Fibroblast of skin of abdomen (primary cell): ENCODE data around the gene SLC34A1. TPM values are rescaled to one million over a fixed set of nuclear protein-coding genes. Genes with fewer than 3 reads are reported as not detected.
"Not testable (repeated sequence)": the region's sequence is repeated elsewhere in the genome, so short reads cannot be mapped to it uniquely, and the experiment has no call there.

ENCODE experiments used
- DNase-seq: peaks from one replicate; pipeline ENCODE4 v3.0.0-alpha.2; 2013
- polyA plus RNA-seq, 2 experiments: library from polyadenylated mRNA; unstranded; fragments of 120-200 nt; gene quantifications; one replicate each; pipeline ENCODE4 v1.2.1, GENCODE V29; 2013; ENCODE audit not compliant: insufficient read length in 2 of 2

The SLC34A1 gene, protein sequence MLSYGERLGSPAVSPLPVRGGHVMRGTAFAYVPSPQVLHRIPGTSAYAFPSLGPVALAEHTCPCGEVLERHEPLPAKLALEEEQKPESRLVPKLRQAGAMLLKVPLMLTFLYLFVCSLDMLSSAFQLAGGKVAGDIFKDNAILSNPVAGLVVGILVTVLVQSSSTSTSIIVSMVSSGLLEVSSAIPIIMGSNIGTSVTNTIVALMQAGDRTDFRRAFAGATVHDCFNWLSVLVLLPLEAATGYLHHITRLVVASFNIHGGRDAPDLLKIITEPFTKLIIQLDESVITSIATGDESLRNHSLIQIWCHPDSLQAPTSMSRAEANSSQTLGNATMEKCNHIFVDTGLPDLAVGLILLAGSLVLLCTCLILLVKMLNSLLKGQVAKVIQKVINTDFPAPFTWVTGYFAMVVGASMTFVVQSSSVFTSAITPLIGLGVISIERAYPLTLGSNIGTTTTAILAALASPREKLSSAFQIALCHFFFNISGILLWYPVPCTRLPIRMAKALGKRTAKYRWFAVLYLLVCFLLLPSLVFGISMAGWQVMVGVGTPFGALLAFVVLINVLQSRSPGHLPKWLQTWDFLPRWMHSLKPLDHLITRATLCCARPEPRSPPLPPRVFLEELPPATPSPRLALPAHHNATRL
- polyA plus RNA-seq (2013, experiment 1 of 2; ENCODE audit: insufficient read length): not detected
- polyA plus RNA-seq (2013, experiment 2 of 2; ENCODE audit: insufficient read length): not detected

DNA sequence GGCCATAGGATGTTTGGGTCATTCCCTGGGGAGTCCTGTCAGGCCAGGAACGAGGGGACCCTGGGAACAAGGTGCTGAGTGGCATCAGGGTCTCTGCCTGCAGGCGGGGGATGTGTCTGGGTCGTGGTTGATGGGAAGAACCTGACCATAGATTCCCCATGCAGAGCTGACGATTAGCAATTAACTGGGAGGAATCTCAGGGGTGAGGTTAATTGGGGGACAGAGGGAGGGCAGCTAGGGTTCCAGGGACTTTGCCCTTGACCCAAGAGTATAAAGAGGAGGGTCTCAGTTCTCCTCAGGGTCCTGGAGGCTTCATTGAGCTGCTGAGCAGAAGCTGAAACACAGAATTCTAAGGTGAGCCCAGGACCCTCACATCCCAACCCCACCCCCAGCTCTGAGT, at the start of gene SLC34A1:
TSS of gene SLC34A1 (plus strand) at position 301 of the 400 bp plus-strand sequence. CDS start 1,308 bp downstream, outside the sequence.
- DNase-seq: no peak

DNA sequence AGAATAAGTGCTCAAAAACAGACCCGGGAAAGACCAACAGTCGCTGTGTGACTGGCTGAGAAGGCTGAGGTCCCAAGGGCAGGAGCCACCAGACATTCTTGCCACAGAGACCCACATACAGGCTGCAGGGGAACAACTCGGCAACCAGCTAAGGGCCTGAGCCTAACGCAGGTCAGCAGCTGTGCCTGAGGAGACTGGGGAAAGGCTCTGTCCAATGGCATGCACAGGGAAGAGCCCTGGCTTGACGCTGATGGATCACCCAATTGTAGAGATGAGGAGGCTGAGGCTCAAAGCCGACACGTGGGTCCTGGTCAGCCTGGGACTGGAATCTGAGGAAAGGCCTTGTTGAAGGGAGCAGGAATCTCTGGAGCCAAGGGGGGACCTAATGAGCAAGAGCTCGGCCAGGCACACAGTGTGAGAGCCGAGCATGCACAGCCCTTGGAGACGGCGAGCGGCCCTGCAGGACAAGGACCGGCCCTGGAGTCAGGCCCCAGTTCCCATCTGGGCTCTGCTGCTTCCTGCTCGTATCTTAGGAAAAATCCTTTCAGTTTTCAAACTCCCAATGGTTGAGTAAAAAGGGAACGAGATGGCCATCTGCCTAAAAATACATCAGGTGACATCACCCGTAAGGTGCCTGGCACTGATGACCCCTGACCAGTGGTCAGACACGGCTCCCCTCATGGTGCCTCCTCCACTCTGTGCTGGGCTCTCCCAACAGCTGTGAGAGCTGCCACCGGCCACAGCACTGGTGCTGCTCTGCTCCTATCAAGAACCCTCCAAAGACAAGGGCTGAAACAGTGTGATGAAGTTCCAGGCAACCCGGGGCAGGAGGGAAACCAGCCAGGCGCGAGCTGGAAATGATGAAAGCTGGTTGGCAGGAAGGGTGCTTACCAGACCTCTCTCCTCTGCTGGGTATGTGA, 49.2 kb upstream of the SLC34A1 start:
- DNase-seq: no peak

DNA sequence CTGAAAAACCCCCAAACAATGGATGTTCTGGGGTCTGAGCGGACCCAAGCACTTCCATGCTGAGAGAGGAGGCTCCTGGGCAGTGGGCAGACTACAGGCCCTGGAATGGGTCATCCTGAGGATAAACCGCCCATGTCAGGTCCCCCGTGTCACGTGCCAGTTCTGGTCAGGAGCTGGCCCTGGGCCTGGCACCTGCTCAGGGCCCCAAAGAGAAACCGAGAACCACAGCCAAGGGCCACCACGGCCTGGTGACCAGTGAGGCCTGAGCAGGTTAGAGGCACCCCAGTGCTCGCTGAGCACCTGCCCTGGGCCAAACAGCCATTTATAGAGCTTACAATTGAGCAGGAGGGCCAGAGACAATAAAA, 48.6 kb upstream of the SLC34A1 start:
- DNase-seq: no peak

DNA sequence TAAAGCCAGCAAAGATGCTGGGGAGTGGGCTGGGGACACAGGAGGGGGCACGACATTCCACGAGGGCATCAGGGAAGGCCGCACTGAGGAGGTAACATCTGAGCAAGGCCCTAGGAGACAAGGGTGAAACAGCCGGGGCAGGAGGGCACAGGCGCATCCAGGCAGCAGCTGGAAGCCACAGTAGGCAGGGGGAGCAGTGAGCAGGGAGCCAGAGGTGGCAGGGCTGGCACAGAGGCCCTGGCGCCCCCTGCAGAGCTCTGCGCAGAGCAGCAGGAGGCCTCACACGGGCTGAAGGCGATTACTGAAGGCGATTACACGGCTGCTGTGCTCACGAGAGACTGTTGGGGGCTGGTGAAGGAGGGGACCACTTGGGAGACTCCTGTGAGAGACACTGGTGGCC, 48.1 kb upstream of the SLC34A1 start:
- no peak for DNase-seq

DNA sequence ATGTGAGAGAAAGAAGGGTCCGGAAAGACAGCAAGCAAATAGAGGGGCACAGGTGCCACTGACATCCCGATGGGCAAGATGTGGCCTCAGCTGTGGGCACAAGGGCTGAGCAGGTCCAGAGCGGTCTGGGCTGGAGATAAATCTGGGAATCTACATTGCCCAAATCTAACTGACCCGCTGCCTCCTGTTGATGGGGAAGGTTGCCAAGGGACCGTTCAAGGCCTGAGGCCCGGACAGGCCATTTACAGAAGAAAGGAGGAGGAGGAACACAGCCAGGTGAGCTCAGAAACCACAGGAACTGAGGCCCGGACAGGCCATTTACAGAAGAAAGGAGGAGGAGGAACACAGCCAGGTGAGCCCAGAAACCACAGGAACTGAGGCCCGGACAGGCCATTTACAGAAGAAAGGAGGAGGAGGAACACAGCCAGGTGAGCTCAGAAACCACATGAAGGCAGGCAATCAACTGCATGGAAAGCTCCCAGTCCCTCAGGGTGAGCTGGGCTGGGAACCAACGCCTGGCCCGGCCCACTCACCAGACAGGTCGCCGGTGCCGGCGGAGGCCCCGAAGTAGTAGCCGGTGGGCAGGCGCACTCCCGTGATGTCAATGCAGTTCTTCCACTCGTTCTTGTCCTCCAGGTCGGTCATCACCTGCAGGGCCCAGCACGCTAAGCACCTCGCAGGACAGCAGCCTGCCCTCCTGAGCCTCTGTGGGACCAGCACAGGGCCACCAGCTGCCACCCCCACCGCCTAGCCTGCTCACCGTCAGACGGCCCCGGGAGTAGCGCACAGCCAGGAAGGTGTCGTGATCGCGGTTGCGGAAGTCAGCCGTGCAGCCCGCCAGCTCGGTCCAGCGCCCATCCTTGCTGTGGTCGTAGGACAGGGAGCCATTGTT, 47.4 kb upstream of the SLC34A1 start:
- no peak for DNase-seq

DNA sequence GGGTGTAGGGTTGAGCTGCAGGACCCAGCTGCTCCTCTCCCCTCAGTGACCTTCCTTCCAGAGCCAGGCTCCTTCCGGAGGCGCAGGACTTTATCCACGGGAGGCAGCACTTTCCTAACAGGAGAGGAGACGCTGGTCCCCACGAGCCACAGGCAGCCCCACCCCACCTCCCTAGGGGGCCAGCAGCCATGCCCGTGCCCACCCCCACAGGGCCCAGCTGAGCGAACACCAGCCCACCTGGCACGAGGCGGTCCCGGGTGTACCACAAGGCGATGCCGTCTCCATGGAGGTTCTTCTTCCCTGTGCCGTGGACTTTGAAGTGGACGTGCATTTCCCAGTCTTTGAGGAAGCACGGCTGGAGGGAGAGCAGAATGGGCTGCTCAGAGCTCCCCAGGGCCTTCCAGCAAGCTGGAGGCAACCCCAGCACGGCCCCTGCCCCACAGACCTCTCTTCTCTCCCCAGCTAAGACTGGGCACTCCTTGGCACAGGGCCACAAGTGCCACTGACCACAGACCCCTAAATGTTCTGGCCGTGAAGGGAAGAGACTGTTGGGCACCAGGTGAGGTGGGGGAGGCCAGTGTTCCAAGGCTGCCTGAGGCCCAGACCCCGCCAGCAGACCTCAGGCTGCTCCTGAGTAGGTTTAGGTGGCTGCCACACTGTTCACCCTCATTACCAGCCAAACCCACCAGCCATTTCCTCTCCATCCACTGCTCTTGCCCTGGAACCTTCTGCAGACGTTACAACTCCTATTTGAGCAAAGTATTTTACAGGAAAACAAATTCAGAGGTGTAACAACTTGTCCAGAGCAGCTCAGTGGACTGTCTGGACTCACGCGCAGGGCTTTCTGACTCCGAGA, 45.8 kb upstream of the SLC34A1 start:
- DNase-seq: no peak

DNA sequence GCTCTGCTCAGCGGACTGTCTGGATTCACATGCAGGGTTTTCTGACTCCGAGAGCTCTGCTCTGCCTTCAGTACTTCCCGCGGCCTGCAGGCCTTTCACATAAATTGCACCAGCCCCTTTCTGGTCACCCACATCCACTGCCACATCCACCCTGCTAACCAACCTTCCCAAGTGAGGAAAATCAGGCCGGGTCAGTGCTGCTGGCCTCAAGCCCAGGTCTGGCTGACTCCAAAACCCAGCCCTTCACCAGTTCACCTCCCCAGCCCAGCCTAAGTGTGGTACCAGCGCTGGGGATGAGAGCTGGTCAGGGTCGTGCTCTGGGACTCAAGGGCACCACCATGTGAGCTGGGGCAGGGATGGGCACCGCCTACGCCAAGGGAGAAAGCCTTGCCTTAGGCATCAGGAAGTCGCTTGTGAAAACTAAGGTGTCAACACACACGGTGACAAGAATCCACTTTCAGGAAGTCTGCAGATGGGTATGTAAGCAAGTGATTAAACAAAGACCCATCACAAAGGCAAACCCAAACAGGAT, 45.1 kb upstream of the SLC34A1 start:
- DNase-seq: no peak

DNA sequence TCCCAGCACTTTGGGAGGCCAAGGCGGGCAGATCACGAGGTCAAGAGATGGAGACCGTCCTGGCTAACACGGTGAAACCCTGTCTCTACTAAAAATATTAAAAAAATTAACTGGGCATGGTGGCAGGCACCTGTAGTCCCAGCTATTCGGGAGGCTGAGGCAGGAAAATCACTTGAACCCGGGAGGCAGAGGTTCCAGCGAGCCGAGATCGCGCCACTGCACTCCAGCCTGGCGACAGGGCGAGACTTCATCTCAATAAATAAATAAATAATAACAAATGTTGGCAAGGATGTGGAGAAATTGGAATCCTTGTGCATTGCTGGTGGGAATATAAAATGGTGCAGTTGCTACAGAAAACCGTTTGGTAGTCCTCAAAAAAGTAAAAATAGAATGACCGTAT, 41.2 kb upstream of the SLC34A1 start:
- DNase-seq: not testable (repeated sequence)

DNA sequence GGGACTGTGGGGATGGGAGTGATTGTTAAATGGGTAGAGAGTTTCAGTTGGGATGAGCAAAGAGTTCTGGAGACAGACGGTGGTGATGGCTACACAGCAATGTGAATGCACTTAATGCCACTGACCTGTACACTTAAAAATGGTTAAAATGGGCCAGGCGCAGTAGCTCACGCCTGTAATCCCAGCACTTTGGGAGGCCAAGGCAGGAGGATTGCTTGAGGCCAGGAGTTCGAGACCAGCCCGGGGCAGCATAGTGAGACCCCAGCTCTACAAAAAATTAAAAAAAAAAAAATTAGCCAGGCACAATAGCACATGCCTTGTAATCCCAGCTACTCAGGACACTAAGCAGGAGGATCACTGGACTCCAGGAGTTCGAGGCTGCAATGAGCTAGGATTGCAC, 40.5 kb upstream of the SLC34A1 start:
- DNase-seq: no peak

DNA sequence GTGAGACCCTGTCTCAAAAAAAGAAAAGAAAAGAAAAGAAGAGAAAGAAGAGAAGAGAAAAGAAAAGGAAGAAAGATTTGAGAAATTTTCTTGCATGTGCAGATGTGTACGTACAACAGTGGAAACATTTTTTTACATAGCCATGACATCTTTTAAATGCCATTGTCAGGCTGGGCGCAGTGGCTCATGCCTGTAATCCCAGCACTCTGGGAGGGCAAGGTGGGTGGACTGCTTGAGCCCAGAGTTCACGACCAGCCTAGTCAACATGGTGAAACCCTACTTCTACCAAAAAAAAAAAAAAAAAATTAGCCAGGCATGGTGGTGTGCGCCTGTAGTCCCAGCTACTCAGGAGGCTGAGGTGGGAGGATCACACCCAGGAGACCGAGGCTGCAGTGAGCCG, 39.3 kb upstream of the SLC34A1 start:
- no peak for DNase-seq

DNA sequence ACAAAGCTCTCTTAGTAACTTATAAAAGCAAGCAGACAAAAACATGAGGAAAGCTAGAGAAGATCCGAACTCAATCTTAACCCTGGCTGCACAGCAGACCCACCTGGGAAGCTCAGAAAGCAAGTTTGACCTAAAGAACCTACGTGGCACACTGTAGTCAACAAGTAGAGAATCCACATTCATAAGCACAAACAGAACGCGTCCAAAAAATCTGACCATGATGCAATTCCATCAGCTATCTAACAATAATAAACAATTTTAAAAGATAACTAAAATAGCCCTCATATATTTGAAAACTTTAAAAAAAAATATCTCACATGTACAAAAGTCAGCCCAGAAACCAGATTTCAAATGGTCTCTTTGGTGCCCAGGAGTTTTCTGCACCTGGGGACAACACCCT, 37.4 kb upstream of the SLC34A1 start:
- no peak for DNase-seq

DNA sequence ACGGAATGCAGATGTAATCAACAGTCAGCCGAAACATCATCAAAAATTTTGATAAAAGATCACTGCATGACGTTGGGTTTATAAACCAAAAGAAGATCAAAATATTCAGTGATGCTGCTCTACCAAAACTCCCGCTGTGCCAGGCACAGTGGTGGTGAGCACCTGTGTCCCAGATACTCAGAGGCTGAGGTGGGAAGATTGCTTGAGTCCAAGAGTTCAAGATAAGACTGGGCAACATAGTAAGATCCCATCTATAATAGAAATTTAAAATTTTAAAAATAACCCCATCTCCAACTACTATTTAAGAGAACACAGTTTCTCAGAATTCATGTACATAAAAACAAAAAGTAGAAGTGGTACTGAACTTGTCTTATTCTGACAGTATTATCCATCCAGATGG, 36.5 kb upstream of the SLC34A1 start:
- no peak for DNase-seq

DNA sequence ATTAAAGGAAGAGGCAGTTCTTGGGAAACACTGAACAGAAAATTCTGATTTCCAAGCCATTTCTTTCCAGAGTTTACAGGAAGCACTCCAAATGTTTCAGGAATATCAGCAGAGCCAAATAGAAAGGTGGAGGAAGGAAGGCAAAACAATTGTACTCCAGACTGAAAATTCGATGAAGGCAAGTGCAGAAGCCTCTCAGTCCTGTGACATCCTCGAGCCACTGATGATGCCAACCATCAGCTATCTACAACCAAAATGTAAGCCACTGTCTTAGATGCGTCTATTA, 34.9 kb upstream of the SLC34A1 start:
- DNase-seq: no peak

DNA sequence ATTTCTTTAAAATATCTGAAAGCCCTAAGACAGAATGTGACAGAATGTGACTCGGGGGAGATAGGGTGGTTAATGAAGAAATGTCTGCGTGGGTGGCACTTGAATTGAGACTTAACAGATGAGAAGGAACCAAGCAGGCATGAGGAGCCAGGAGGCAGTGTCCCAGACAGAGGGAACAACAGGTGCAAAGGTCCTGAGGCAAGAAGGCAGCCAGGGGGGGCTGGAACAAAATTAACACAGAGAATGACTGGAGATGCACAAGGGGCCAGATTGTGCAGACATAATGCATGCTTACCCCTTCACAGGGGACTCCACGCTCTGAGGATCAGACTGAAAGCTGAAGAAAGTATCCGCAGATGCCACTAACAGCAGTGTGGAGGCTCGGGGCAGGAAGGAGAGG, 34.5 kb upstream of the SLC34A1 start:
- DNase-seq: no peak

DNA sequence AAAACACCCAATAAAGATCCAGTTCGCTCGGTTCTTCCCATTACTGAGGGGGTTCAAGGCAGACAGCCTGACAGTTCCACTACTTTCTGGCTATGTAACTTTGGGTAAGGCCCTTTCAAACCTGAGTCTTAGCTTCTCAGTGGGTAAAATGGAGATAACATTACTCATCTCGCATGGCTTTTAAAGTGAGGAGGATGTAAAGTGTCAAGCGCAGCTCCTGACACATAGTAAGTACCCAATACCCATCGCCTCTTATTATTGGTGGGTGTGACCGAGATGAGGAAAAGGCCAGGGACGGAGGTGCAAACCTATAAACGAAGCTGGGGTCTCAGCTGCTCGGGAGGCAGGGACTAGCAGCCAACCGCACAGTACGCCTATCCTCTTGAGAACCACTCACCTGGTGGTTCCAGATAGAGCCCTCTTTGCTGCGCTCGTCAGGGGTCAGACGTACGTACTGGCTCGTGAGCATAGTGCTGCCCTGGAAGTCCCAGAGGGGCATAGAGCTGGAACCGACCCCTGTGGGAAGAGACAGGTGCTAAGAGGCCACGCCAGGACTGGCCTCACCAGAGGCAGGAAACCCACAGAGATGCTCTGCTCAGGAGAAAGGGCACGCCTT, 33.4 kb upstream of the SLC34A1 start:
- DNase-seq: no peak

DNA sequence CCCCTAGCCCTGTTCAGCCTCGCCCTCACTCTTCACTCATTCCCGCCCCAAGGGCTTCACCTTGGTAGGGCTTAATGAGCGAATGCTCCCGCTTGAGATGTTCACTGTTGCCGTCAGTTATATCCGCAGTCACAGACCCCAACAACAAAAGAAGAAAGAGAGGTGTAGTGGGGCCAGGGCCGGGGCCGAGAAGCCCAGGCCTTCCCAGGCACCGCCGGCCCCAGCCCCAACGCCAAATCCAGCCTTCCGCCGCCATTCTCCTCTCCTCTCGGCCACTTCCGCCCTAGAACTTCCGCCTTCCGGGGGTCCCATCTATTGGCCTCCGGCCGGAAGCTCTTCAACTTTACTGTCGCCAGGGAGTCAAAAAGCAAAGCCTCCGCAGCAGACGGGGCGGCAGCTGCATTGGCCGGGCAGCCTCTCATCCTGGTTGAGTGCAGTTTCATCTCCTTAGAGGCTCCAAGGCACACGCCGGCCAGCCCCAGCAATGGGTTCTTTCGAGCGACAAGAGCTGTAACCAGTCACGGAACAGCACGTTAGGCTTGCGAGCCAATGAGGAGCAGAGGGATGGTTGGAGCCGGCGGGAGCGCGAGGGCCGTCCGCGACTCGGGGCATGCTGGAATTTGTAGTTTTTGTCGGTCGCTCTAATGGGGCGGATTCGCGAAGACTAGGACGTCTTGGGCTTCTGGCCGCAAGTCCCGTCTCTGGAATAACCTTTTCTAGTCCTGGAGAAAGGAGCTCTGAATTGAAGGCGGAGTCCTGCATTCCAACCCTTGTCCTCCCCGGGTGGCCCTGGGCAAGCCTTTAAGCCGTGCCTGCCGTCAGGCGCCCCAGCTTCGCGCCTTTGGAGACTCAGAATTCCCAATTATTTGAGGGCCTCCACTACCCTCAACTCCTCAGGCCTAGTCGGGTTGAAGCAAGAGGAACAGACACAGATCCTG, 32.6 kb upstream of the SLC34A1 start, which contains the start of gene LMAN2:
TSS of gene LMAN2 (minus strand) at position 277 of the 938 bp plus-strand sequence. CDS start at position 256, 21 bp downstream.
- peak; percentile 97 for DNase-seq

DNA sequence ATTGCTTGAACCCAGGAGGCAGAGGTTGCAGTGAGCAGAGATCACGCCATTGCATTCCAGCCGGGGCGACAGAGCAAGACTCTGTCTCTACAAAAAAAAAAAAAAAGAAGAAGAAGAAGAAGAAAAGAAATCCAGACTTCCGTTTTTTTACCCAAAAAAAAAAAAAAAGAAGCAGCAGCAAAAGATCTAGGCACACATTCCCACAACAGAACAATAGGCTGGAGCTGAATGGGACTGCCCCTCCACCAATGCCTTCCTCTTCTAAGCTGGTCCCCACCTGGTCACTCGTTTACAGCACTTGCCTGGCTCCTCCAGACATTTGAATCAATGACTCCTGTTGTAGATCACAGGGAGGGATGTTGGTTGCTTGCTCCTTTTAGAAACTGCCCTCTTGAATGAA, 31.1 kb upstream of the SLC34A1 start:
- DNase-seq: no peak

DNA sequence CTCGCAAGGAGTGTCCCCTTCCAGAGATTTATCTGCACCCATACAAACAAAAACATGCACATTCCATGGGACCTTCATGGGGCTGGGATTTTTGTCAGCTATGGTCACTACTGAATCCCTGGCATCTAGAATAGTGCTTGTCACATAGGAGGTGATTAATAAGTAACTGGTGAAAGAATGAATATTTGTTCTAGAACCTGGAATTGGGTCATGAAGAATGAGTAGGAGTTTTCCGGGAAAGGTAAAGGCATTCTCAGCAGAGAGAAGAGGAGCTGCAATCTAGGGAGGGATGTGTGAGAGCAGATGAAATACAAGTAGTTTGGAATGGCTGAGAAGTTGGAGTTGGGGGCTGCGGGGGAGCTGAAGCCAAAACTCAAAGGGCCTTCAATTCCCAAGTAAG, 30.0 kb upstream of the SLC34A1 start:
- DNase-seq: no peak

DNA sequence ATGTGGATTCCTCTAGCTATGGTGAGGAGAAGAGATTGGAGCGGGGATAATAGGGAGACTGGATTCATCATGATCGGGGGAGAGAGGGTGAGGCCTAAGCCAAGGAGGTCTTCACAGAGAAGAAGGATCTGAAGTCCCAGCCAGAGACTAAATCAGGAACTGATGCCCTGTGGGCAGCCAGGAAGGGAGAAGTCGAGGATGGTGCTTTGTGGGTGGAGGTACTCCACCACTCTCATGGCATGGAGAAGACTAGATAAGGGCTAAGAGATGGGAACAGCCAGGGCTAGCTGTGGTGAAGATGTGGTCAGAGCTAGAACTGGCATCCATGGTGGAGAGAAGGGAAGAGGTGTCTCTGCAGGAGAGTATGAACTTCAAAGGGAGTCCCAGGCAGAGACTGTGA, 29.5 kb upstream of the SLC34A1 start:
- no peak for DNase-seq
